ENCODE measurements around the gene RTL1.

RTL1 gene

GRCh38 chr14:100880271-100881101 is 23.0 kb downstream of the RTL1 start:
- Mint-ChIP-seq H3K36me3 (no peaks in the 10 kb centered on the region), H3K4me1 (ENCODE audit: low read depth) (no peaks in the 10 kb centered on the region), H3K4me3 (no peak overlapping the region), H3K27ac (no peak overlapping the region), H3K9me3 (ENCODE audit: low read depth) (no peaks in the 10 kb centered on the region), H3K27me3 (peaks cover 3% of the 10 kb centered on the region)

- Mint-ChIP-seq H3K27ac (no peak overlapping the region), H3K9me3 (ENCODE audit: low read depth) (no peaks in the 10 kb centered on the region), H3K4me1 (ENCODE audit: low read depth) (no peaks in the 10 kb centered on the region), H3K36me3 (no peaks in the 10 kb centered on the region), H3K4me3 (no peak overlapping the region), H3K27me3 (peaks cover 2% of the 10 kb centered on the region)
Measured at GRCh38 chr14:100879782-100880181, 23.7 kb downstream of the RTL1 start.

- no peaks in the 10 kb centered on the region for H3K9me3 Mint-ChIP-seq (ENCODE audit: low read depth)
- no peak overlapping the region for H3K27ac Mint-ChIP-seq
- H3K36me3 Mint-ChIP-seq: no peaks in the 10 kb centered on the region
- peaks cover 2% of the 10 kb centered on the region for H3K27me3 Mint-ChIP-seq
- H3K4me1 Mint-ChIP-seq (ENCODE audit: low read depth): no peaks in the 10 kb centered on the region
- H3K4me3 Mint-ChIP-seq: no peak overlapping the region
Measured at GRCh38 chr14:100879194-100879593, 24.3 kb downstream of the RTL1 start.

GRCh38 chr14:100878271-100879146 is 25.0 kb downstream of the RTL1 start:
- Mint-ChIP-seq H3K27me3 (peaks cover 2% of the 10 kb centered on the region), H3K4me3 (no peak overlapping the region), H3K4me1 (ENCODE audit: low read depth) (no peaks in the 10 kb centered on the region), H3K36me3 (no peaks in the 10 kb centered on the region), H3K9me3 (ENCODE audit: low read depth) (no peaks in the 10 kb centered on the region), H3K27ac (no peak overlapping the region)

GRCh38 chr14:100875861-100876590 is 27.5 kb downstream of the RTL1 start:
- no peaks in the 10 kb centered on the region for H3K36me3 Mint-ChIP-seq
- H3K9me3 Mint-ChIP-seq (ENCODE audit: low read depth): no peaks in the 10 kb centered on the region
- H3K27ac Mint-ChIP-seq: no peak overlapping the region
- peaks cover 2% of the 10 kb centered on the region for H3K27me3 Mint-ChIP-seq
- no peak overlapping the region for H3K4me3 Mint-ChIP-seq
- peaks cover 1% of the 10 kb centered on the region for H3K4me1 Mint-ChIP-seq (ENCODE audit: low read depth)

- no peaks in the 10 kb centered on the region for H3K9me3 Mint-ChIP-seq (ENCODE audit: low read depth)
- no peak overlapping the region for H3K4me3 Mint-ChIP-seq
Measured at GRCh38 chr14:100875126-100875525, 28.4 kb downstream of the RTL1 start.

GRCh38 chr14:100874411-100875091 is 29.0 kb downstream of the RTL1 start:
- Mint-ChIP-seq H3K9me3 (ENCODE audit: low read depth) (no peaks in the 10 kb centered on the region), H3K4me3 (no peak overlapping the region), H3K36me3 (no peaks in the 10 kb centered on the region), H3K4me1 (ENCODE audit: low read depth) (peaks cover 1% of the 10 kb centered on the region), H3K27me3 (peaks cover 2% of the 10 kb centered on the region), H3K27ac (no peak overlapping the region)

More at GRCh38 chr14:100875126-100875525, 28.4 kb downstream of the RTL1 start:
- no peak overlapping the region for H3K27ac Mint-ChIP-seq
- peaks cover 1% of the 10 kb centered on the region for H3K4me1 Mint-ChIP-seq (ENCODE audit: low read depth)
- no peaks in the 10 kb centered on the region for H3K36me3 Mint-ChIP-seq
- H3K27me3 Mint-ChIP-seq: peaks cover 2% of the 10 kb centered on the region

- Mint-ChIP-seq H3K27me3 (peaks cover 2% of the 10 kb centered on the region), H3K4me3 (no peak overlapping the region), H3K36me3 (no peaks in the 10 kb centered on the region), H3K9me3 (ENCODE audit: low read depth) (no peaks in the 10 kb centered on the region), H3K27ac (no peak overlapping the region), H3K4me1 (ENCODE audit: low read depth) (peaks cover 1% of the 10 kb centered on the region)
Measured at GRCh38 chr14:100874051-100874410, 29.5 kb downstream of the RTL1 start.

- H3K27ac Mint-ChIP-seq: no peak overlapping the region
- H3K27me3 Mint-ChIP-seq: peaks cover 2% of the 10 kb centered on the region
- no peaks in the 10 kb centered on the region for H3K9me3 Mint-ChIP-seq (ENCODE audit: low read depth)
- H3K4me1 Mint-ChIP-seq (ENCODE audit: low read depth): peaks cover 1% of the 10 kb centered on the region
- H3K4me3 Mint-ChIP-seq: no peak overlapping the region
- H3K36me3 Mint-ChIP-seq: no peaks in the 10 kb centered on the region
Measured at GRCh38 chr14:100873096-100873482, 30.4 kb downstream of the RTL1 start.

GRCh38 chr14:100872259-100873095 is 31.0 kb downstream of the RTL1 start:
- Mint-ChIP-seq H3K9me3 (ENCODE audit: low read depth) (no peaks in the 10 kb centered on the region), H3K4me3 (no peak overlapping the region), H3K4me1 (ENCODE audit: low read depth) (peaks cover 1% of the 10 kb centered on the region), H3K36me3 (no peaks in the 10 kb centered on the region), H3K27me3 (peaks cover 1% of the 10 kb centered on the region), H3K27ac (no peak overlapping the region)

GRCh38 chr14:100871234-100872186 is 32.0 kb downstream of the RTL1 start:
- Mint-ChIP-seq H3K27ac (no peak overlapping the region), H3K9me3 (ENCODE audit: low read depth) (no peaks in the 10 kb centered on the region), H3K4me1 (ENCODE audit: low read depth) (peaks cover 1% of the 10 kb centered on the region), H3K4me3 (no peak overlapping the region), H3K27me3 (no peaks in the 10 kb centered on the region), H3K36me3 (no peaks in the 10 kb centered on the region)

GRCh38 chr14:100868621-100869370 is 34.7 kb downstream of the RTL1 start:
- no peak overlapping the region for H3K27ac Mint-ChIP-seq
- H3K9me3 Mint-ChIP-seq (ENCODE audit: low read depth): no peaks in the 10 kb centered on the region
- no peaks in the 10 kb centered on the region for H3K36me3 Mint-ChIP-seq
- H3K27me3 Mint-ChIP-seq: no peaks in the 10 kb centered on the region
- no peak overlapping the region for H3K4me3 Mint-ChIP-seq
- H3K4me1 Mint-ChIP-seq (ENCODE audit: low read depth): peaks cover 1% of the 10 kb centered on the region

Data from activated naive CD8-positive, alpha-beta T cell (primary cell).